Measurements from ENCODE around the gene CAP1. TPM values are rescaled to one million over a fixed set of nuclear protein-coding genes. Genes with fewer than 3 reads are reported as not detected.

The CAP1 gene
- total and polyA plus RNA-seq, 4 donors: 209 to 493 (median 321) TPM

GRCh38 chr1:40094466-40095110, 54.1 kb downstream of the CAP1 start:
- Histone ChIP-seq H3K4me3 (ENCODE audit: low read length in 2 of 2) (no peak overlapping the region), H3K9me3 (ENCODE audit: control insufficient read depth, low read length) (no peaks in the 10 kb centered on the region), H3K27ac (ENCODE audit: low read depth in 1 of 2, low read length in 2 of 2) (no peak overlapping the region), H3K27me3 (ENCODE audit: control insufficient read depth in 1 of 2, insufficient read depth in 2 of 2, low read length in 1 of 2) (no peaks in the 10 kb centered on the region), H3K4me1 (ENCODE audit: control insufficient read depth in 1 of 2, insufficient read depth in 2 of 2, low read length in 2 of 2) (peaks cover 0 to 2% of the 10 kb centered on the region in 2 donors), H3K36me3 (ENCODE audit: control insufficient read depth in 1 of 2, insufficient read depth in 2 of 2, low read length in 1 of 2) (peaks cover 0 to 5% of the 10 kb centered on the region in 2 donors)
- DNase-seq (no peak), ATAC-seq (ENCODE audit: low FRiP score) (no peak)
- 75 to 77% methylated on average over 4 of the region's 4 CpGs for WGBS, 2 donors
- intact Hi-C loops (cut with DNase I): no loop called here

GRCh38 chr1:40095806-40096205, 55.3 kb downstream of the CAP1 start:
- peaks cover 0 to 5% of the 10 kb centered on the region in 2 donors for H3K36me3 ChIP-seq (ENCODE audit: control insufficient read depth in 1 of 2, insufficient read depth in 2 of 2, low read length in 1 of 2)
- no peak for DNase-seq
- WGBS, 2 donors: 95% methylated on average over 3 of the region's 3 CpGs
- H3K4me3 ChIP-seq (ENCODE audit: low read length in 2 of 2): no peak overlapping the region
- H3K4me1 ChIP-seq (ENCODE audit: control insufficient read depth in 1 of 2, insufficient read depth in 2 of 2, low read length in 2 of 2): peaks cover 0 to 2% of the 10 kb centered on the region in 2 donors
- intact Hi-C loops (cut with DNase I): no loop called here
- ATAC-seq (ENCODE audit: low FRiP score): no peak
- H3K27me3 ChIP-seq (ENCODE audit: control insufficient read depth in 1 of 2, insufficient read depth in 2 of 2, low read length in 1 of 2): no peaks in the 10 kb centered on the region
- no peaks in the 10 kb centered on the region for H3K9me3 ChIP-seq (ENCODE audit: control insufficient read depth, low read length)
- no peak overlapping the region for H3K27ac ChIP-seq (ENCODE audit: low read depth in 1 of 2, low read length in 2 of 2)

GRCh38 chr1:40096646-40096976, 56.1 kb downstream of the CAP1 start:
- peaks cover 0 to 2% of the 10 kb centered on the region in 2 donors for H3K36me3 ChIP-seq (ENCODE audit: control insufficient read depth in 1 of 2, insufficient read depth in 2 of 2, low read length in 1 of 2)
- DNase-seq (no peak), ATAC-seq (ENCODE audit: low FRiP score) (peak; percentile 54)
- peak overlapping the region in 1 of 2 donors; percentile 15 for H3K27ac ChIP-seq (ENCODE audit: low read depth in 1 of 2, low read length in 2 of 2)
- no peaks in the 10 kb centered on the region for H3K27me3 ChIP-seq (ENCODE audit: control insufficient read depth in 1 of 2, insufficient read depth in 2 of 2, low read length in 1 of 2)
- intact Hi-C loops (cut with DNase I): no loop called here
- H3K4me3 ChIP-seq (ENCODE audit: low read length in 2 of 2): peak overlapping the region; percentile 45 to 76
- peaks cover 0 to 2% of the 10 kb centered on the region in 2 donors for H3K4me1 ChIP-seq (ENCODE audit: control insufficient read depth in 1 of 2, insufficient read depth in 2 of 2, low read length in 2 of 2)
- 14 to 15% methylated on average over 9 of the region's 9 CpGs for WGBS, 2 donors
- no peaks in the 10 kb centered on the region for H3K9me3 ChIP-seq (ENCODE audit: control insufficient read depth, low read length)

- Histone ChIP-seq H3K27ac (ENCODE audit: low read depth in 1 of 2, low read length in 2 of 2) (peak within 1 kb of the TSS in 1 of 2 donors; percentile 15), H3K36me3 (ENCODE audit: control insufficient read depth in 1 of 2, insufficient read depth in 2 of 2, low read length in 1 of 2) (no peaks in the 10 kb centered on the region), H3K27me3 (ENCODE audit: control insufficient read depth in 1 of 2, insufficient read depth in 2 of 2, low read length in 1 of 2) (no peaks in the 10 kb centered on the region), H3K4me1 (ENCODE audit: control insufficient read depth in 1 of 2, insufficient read depth in 2 of 2, low read length in 2 of 2) (peaks cover 0 to 2% of the 10 kb centered on the region in 2 donors), H3K9me3 (ENCODE audit: control insufficient read depth, low read length) (peaks cover 2% of the 10 kb centered on the region), H3K4me3 (ENCODE audit: low read length in 2 of 2) (peak within 1 kb of the TSS; percentile 45 to 76)
- DNase-seq (peak; percentile 87 to 93), ATAC-seq (ENCODE audit: low FRiP score) (peak; percentile 95)
- WGBS, 2 donors: 1% methylated on average over 51 of the region's 51 CpGs
- intact Hi-C loops (cut with DNase I): no loop called here
Measured at GRCh38 chr1:40096977-40097782, 56.7 kb downstream of the CAP1 start, which contains the start of gene PPT1. PPT1 (minus strand) TSS chr1:40097252; CDS start chr1:40097238, 14 bp downstream.

GRCh38 chr1:40102038-40102437, 61.5 kb downstream of the CAP1 start:
- no peak for DNase-seq
- intact Hi-C loops (cut with DNase I): no loop called here
- 78 to 84% methylated on average over 1 of the region's 1 CpG for WGBS, 2 donors
- Histone ChIP-seq H3K27me3 (ENCODE audit: control insufficient read depth in 1 of 2, insufficient read depth in 2 of 2, low read length in 1 of 2) (no peaks in the 10 kb centered on the region), H3K36me3 (ENCODE audit: control insufficient read depth in 1 of 2, insufficient read depth in 2 of 2, low read length in 1 of 2) (no peaks in the 10 kb centered on the region), H3K27ac (ENCODE audit: low read depth in 1 of 2, low read length in 2 of 2) (no peak overlapping the region), H3K4me3 (ENCODE audit: low read length in 2 of 2) (no peak overlapping the region), H3K9me3 (ENCODE audit: control insufficient read depth, low read length) (peaks cover 3% of the 10 kb centered on the region), H3K4me1 (ENCODE audit: control insufficient read depth in 1 of 2, insufficient read depth in 2 of 2, low read length in 2 of 2) (no peaks in the 10 kb centered on the region)
- no peak for ATAC-seq (ENCODE audit: low FRiP score)

GRCh38 chr1:40102896-40103295, 62.4 kb downstream of the CAP1 start:
- Histone ChIP-seq H3K27ac (ENCODE audit: low read depth in 1 of 2, low read length in 2 of 2) (no peak overlapping the region), H3K9me3 (ENCODE audit: control insufficient read depth, low read length) (peaks cover 3% of the 10 kb centered on the region), H3K4me3 (ENCODE audit: low read length in 2 of 2) (no peak overlapping the region), H3K27me3 (ENCODE audit: control insufficient read depth in 1 of 2, insufficient read depth in 2 of 2, low read length in 1 of 2) (no peaks in the 10 kb centered on the region), H3K4me1 (ENCODE audit: control insufficient read depth in 1 of 2, insufficient read depth in 2 of 2, low read length in 2 of 2) (no peaks in the 10 kb centered on the region), H3K36me3 (ENCODE audit: control insufficient read depth in 1 of 2, insufficient read depth in 2 of 2, low read length in 1 of 2) (no peaks in the 10 kb centered on the region)
- no peak for ATAC-seq (ENCODE audit: low FRiP score)
- WGBS, 2 donors: 82 to 84% methylated on average over 3 of the region's 3 CpGs
- DNase-seq: no peak
- intact Hi-C loops (cut with DNase I): no loop called here

- DNase-seq: no peak
- Histone ChIP-seq H3K27ac (ENCODE audit: low read depth in 1 of 2, low read length in 2 of 2) (no peak overlapping the region), H3K9me3 (ENCODE audit: control insufficient read depth, low read length) (peaks cover 8% of the 10 kb centered on the region), H3K4me3 (ENCODE audit: low read length in 2 of 2) (no peak overlapping the region), H3K27me3 (ENCODE audit: control insufficient read depth in 1 of 2, insufficient read depth in 2 of 2, low read length in 1 of 2) (no peaks in the 10 kb centered on the region), H3K36me3 (ENCODE audit: control insufficient read depth in 1 of 2, insufficient read depth in 2 of 2, low read length in 1 of 2) (no peaks in the 10 kb centered on the region), H3K4me1 (ENCODE audit: control insufficient read depth in 1 of 2, insufficient read depth in 2 of 2, low read length in 2 of 2) (no peaks in the 10 kb centered on the region)
- WGBS, 2 donors: 71 to 77% methylated on average over 1 of the region's 1 CpG
- intact Hi-C loops (cut with DNase I): no loop called here
- no peak for ATAC-seq (ENCODE audit: low FRiP score)
Measured at GRCh38 chr1:40105028-40105427, 64.5 kb downstream of the CAP1 start.

- H3K9me3 ChIP-seq (ENCODE audit: control insufficient read depth, low read length): peaks cover 7% of the 10 kb centered on the region
- H3K27me3 ChIP-seq (ENCODE audit: control insufficient read depth in 1 of 2, insufficient read depth in 2 of 2, low read length in 1 of 2): no peaks in the 10 kb centered on the region
- H3K4me3 ChIP-seq (ENCODE audit: low read length in 2 of 2): no peak overlapping the region
- WGBS, 2 donors: 90 to 92% methylated on average over 6 of the region's 6 CpGs
- H3K4me1 ChIP-seq (ENCODE audit: control insufficient read depth in 1 of 2, insufficient read depth in 2 of 2, low read length in 2 of 2): no peaks in the 10 kb centered on the region
- intact Hi-C loops (cut with DNase I): no loop called here
- ATAC-seq (ENCODE audit: low FRiP score) (no peak), DNase-seq (no peak)
- no peaks in the 10 kb centered on the region for H3K36me3 ChIP-seq (ENCODE audit: control insufficient read depth in 1 of 2, insufficient read depth in 2 of 2, low read length in 1 of 2)
- no peak overlapping the region for H3K27ac ChIP-seq (ENCODE audit: low read depth in 1 of 2, low read length in 2 of 2)
Measured at GRCh38 chr1:40107290-40107959, 66.9 kb downstream of the CAP1 start.

Data from aorta (tissue), 5 donors.